ENCODE data around the gene SLC38A2.
A peak's percentile ranks its signal among the peaks of the same experiment; 100 is the strongest.

The SLC38A2 gene

DNA sequence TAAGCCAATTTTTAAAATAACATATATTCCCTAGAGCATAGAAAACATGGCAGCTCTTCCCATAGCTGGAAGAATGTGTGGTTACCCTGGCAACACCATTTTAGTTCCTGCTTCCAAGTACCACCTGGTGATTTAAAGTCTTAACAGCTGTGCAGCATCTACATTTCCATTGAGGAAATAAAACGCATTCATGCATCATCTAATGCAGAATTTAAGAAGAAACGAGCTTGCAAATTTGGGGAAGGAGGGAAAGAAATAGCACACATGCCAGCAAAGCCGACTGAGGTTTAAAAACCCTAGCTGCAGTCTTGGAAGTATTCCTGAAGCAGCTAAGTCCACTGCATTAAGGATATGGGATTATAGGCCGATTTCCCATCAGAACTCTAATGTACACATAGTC, 22.8 kb upstream of the SLC38A2 start:
- no peak for DNase-seq (ENCODE audit: low read depth)

DNA sequence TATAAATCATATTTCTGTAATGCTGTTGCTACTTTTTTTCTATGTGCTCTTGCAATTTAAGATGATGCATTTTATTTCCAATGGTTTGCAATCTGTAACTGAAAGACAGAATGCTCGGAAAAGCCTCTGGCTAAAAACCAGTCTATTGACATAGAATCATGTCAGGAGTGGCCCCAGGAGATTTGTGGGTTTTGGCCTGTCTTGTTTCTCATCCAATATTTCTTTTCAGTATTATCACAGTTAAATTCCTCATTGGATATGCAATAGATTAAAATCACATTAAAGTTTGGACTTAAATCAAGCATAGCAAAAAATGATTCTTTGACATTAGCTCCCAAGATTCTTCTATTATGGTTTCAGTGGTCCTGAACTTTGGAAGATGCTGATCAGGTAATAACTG, 19.1 kb upstream of the SLC38A2 start:
- no peak for DNase-seq (ENCODE audit: low read depth)

DNA sequence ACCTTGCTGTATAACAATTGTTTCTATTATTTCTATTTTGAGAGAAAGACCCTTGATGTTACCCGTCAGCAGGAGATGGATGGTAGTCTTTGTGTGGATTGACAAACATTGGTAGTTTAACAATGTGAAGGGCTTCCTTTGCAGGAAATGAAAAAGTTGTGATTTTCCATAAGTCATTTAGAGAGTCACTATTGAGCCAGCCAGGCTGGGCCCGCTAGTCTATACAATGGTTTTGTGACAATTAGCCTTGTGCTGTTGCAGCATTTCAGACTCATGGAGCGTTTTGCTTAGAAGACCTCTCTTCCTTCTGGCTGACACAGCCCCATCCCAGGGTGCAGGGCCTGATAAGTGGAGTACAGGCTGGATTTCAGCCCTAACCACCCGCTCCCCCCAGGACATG, 18.3 kb upstream of the SLC38A2 start:
- DNase-seq (ENCODE audit: low read depth), result no peak

DNA sequence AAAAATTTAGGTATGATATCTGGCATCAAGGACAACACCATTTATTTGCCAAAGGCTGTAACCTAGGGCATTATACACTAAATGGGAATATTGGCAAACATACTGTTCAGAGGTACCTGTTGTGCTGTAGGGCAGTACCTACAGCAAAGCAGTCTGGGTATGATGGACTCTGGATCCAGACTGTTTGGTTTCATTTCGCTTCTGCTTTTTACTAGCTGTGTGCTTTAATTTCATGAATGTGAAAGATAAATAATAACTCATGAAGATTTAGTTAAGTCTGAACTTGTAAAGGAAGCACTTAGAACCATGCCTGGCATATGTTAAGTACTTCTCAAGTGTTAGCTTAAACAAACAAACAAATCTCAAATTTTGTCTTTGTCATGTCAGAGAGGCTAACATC, 17.7 kb upstream of the SLC38A2 start:
- DNase-seq (ENCODE audit: low read depth), result no peak

DNA sequence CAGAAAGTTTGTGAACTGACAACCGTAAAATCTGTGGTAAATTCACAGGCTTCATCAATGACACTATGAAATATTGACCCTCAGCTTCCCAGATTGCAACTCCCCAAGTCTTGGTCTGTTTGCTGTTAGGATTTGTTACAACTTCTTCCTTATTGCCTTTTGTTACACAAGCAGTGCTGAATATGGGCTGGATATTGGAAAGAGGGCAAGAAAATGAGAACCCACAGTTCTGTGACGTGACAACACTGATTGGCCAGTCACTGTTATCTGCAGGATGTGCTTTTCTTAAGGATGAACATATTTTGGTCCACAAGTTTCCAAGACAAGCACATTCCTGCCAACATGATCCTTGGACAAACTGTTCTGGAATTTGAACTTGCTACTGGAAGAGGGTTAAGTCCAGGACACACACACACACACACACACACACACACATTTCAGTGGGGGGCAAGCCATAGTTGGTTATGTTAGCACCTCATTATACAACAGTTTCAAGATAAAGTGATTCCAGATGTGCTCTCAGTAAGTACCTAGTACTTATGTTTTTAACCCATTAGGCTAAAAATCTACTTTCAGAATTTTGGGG, 16.6 kb upstream of the SLC38A2 start:
- no peak for DNase-seq (ENCODE audit: low read depth)

DNA sequence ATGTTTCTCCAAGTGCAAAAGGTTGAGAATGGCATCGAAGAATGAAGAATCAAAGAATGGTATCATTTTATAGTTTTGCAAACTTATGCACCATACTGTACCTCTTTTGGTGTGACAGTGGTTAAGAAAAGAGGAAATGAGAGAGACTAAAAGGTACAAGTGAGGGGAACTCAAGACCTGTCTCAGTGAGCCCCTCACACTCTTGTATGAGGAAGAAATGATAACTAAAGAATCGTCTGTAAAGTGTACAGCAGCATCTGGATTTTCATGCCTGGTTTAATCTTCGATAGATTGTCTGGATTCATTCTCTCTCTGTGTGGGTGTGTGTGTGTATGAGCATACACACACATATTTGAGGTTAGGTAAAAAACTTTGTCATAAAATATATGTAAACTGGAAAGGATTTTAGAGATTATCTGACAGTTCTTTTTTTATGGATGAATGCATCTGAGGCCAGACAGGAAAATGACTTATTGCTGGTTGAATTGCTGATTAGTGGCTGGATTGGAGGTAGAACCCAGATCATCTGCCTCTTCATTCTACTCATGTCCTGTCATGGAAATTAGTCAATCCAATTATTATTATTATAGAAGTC, 16.0 kb upstream of the SLC38A2 start:
- DNase-seq (ENCODE audit: low read depth), result no peak

DNA sequence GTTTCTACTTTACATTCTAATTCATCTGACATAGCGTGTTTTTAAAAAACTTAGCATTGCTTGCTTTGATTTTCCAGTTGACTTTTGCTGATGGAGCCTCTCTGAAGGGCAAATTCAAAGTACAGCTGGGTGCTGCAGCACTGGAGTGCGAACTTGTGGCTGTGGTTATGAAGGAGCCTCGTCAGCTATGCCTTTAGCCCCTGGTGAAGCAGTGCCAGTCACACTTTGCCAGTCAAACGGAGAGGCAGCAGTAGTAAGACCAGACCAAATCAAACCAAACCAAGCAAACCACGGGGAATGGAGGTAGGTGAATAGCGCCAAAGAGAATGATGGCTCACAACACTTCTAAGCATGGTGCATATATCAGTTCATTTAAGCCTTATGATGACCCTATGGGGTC, 15.1 kb upstream of the SLC38A2 start:
- DNase-seq (ENCODE audit: low read depth), result no peak

DNA sequence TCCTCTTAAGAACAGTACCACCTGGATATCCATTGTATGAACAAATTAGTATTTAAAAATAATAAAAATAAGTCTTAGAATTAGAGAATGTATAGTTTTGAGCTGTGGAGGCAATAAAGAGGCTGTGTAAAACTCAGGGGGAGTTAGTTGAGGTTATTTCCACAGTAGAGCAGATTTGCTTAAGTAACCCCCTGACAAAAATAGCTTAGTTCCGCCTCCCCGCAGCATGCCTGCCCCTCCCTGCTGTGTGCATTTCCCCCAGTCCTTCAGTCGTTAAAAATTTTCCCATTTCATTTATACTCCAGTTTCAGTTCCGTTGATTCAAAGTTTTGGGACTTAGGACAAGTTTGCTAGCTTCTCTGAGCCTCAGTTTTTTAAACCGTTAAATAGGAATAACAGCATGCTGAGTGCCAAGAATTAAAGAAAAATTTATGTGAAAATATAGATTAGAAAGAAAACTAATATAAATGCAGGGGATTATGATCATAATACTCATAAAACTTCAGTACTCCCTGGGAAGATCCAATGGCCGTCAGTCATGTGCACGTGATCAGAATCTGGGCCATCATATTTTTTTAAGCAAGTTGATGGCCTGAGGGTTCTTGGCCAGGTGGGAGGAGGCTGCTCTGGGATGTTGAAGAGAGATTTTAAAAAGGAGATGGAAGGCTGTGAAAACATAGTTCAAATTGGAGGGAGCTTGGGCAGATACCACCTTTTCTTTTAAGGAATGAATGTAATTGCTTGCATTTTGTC, 14.5 kb upstream of the SLC38A2 start:
- DNase-seq (ENCODE audit: low read depth), result no peak

DNA sequence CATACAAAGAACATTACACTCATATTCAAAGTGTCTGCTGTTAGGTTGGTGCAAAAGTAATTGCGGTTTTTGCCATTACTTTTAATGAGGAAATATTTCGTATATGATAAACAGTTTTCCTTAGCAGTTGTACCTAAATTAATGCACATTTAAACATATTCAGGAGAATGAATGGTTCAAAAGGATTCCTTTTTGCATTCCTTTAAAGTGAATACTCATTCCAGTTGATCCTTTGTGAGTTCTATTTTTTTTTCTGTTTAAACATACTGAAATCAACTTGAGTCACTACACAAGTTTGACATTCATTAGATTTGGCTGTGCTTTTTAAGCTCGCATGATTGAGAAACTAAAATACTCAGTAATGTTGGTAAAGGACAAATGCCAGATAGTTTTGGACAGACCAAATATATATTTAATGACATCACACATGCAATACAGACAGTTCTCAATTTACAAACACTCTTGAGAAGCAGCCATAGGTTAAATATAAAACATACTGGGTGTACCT, 13.8 kb upstream of the SLC38A2 start:
- no peak for DNase-seq (ENCODE audit: low read depth)

DNA sequence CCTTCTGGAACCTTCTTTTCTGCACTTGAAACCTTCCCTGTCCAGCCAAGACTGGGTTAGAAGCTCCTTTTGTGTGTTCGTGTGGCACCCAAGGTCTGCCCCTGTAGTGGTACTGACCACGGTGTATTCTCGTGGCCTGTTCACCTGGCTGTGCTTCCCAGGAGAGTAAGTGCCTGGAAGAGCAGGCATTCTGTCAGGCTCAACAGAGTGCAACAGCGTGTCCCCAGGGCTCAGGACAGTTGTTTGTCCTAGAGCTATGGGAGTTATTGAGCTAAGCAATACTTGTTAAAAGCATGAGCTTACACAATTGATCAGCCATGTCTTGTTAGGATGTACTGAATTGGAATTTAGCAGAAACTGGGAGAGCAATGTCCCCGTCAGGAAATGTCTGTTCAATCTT, 12.9 kb upstream of the SLC38A2 start:
- DNase-seq (ENCODE audit: low read depth), result no peak

DNA sequence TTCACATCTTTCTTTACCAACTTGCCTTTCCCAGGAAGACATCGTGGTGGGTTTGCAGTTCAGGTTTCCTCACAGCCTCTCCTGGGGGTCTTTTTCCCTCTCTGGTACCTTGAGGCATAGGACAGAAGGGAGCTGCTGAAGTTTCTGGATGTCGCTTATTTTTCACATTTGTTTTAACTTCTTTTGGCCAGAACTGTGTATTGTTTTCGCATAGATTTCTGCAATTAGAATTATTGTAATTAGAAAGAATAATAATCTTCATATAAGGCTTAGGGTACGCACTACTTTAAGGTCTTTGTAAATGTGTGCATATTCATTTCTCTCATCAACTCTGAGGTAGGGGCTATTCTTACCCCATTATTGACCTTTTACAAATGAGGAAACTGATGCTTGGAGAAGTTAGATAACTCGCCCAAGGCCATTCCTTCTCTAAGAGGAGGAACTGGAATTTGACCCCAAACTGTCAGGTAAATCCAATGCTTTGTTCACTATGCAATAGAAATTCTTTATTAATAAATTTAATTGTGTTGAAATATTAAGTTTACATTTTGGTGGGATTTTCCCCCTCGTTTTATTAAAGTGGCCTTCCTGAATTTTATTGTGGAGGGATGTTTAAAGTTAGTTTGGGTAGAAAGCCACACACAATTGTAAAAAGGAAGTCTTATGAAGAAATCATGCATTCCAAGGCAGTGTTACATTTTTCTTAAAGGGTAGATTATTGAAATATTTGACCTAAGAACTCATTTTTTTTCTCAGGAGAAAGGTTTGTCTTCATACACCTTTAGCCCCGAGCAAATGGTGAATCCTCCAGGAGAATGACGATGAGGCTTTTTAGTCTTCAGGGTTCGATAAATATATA, 12.1 kb upstream of the SLC38A2 start:
- DNase-seq (ENCODE audit: low read depth), result no peak

DNA sequence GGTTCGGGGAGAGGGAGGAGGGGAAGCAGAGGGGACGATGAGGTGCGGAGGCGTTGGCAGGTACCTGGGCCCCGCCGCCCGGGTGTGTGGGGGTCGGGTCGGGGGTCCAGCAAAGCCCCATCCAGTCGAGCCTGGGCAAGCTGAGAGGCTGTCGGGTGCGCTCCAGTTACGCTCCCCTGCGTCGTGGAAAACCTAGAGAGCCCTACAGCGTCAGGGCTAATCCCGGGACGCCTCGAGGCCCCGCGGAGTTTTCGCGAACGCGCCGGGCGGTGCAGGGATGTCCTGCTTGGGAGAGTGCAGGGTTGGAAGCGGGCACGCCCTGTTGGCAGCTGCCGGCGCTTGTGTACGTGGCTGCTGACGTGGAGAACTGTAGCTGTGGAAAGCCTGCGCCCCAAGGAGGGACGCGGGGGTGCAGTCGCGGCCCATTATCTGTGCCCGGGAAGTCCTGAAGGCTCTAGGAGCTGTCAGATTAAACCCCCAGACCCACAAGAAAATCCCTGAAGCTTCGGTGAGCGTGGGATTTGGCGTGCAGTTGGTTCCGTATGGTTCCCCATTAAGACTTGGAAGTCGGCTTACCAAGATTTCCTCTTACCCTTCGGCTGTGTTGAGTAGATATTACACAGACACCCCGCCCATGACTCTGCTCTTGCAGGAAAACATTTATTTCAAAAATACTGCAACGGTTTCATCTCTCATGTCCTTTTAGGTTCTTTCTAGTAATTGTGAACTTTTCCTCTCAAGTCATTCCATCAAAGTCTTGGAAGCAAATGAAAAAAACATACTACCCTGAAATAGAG, 11.3 kb upstream of the SLC38A2 start:
- peak; percentile 54 for DNase-seq (ENCODE audit: low read depth)

DNA sequence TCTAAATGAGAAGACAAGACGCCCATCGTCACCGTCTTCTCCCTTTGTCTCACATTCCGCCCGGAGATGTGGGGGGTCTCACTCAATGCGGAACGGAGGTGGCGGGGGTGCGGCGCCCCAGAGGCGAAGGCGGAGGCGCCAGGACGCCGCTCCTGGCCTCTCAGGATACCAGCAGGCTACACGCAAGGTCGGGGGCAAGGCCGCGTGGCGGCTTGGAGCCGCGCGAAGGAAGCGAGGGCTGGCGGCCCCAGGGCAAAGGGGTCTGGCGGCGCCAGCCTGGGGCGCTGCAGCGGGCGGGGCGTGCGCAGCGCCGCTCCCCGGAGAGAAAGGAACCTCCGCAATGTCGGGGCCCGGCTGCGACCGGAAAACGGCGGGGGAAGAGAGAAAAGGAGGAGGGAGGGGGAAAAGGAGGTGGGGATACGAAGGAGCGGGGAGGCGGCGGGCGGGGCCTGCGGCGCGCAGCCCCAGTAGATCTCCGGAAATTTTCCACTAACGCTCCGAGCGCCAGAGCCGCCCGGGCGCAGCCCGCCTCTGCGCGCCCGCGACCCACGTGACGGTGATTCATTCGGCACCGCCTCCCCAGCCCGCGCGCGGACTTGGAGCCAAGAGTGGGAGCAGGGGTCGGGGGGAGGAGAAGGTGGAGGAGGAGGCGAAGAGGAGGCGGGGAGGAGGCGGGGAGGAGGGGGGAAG, 10.5 kb upstream of the SLC38A2 start:
- DNase-seq (ENCODE audit: low read depth), result peak; percentile 93

DNA sequence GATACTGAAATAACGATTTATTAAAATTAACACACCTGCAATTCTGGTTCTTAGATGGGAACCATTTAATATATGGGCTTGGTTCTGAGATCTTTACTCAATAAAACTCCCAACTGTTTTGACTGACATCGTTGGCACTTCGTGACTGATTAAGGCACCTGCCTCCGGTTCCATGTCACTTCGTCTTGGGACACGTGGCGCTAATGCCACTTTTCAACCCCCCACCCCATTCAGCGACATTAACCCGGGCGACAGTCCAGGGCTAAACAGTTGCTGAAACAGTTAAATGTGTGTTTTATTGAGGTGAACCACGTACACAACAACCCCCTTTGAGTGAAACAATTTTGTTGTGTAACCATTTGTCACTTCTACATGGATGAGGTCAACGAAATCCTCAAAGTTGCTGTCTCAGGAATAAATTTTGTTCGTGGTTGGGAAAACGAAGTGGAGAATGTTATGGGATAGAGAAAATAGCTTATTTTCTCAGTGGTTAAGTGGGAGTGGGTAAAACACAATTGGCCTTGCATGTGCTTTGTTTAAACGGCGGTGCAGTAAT, 9.9 kb upstream of the SLC38A2 start:
- no peak for DNase-seq (ENCODE audit: low read depth)

DNA sequence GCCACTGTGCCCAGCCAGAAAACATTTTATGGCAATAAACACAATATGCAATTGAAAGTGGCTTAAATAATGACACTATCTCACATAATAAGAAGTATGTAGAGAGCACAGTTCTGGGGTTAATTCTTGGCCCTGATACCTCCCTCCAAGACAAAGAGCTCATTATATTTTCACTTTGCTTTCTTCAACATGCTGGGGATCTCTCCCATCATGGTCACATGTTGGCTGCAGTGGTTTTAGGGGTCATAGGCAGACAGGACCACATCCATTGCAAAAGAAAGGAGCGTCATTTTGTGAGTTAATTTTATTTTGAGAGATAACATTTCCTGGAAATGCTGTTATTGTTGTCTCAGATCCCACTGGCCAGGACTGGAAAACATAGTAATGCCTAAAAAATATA, 8.3 kb upstream of the SLC38A2 start:
- DNase-seq (ENCODE audit: low read depth), result no peak

DNA sequence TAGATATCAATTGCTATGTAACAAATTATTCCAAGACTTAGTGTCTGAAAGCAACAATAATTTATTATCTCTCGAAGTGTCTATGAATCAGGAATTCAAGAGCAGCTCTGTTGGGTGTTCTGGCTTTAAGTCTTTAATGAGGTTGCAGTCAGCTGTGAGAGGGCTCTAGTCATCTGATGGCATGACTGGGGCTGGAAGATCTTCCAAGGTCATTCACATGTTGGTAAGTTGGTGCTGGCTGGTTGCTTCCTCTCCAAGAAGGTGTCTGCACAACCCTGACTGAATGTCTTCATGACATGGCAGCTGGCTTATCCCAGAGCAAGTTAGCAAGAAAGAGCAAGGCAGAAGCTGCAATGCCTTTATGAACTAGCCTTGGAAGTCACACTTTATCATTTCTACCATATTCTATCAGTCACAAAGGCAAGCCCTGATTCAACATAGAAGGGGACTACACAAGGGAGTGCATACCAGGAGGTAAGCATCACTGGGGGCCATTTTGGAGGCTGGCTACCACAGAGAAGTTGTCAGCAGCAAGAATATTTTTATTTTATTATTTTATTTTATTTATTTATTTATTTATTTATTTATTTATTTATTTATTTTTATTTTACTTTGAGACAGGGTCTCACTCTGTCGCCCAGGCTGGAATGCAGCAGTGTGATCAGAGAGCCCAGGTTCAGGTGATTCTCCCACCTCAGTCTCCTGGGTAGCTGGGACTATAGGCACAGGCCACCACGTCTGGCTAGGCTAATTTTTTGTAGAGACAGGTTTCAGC, 7.6 kb upstream of the SLC38A2 start:
- DNase-seq (ENCODE audit: low read depth), result no peak

DNA sequence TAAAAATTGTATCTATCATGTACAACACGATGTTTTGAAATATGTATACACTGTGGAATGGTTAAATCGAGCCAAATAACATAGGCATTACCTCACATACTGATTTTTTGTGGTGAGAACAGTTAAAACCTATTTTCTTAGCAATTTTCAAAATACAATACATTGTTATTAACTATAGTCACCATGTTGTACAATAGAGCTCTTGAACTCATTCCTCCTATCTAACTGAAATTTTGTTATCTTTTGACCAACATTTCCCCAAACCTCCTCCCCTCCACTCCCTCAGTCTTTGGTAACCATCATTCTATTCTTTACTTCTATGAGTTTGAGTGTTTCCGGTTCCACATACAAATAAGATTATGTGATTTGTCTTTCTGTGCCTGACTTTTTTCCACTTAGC, 6.8 kb upstream of the SLC38A2 start:
- DNase-seq (ENCODE audit: low read depth), result no peak

DNA sequence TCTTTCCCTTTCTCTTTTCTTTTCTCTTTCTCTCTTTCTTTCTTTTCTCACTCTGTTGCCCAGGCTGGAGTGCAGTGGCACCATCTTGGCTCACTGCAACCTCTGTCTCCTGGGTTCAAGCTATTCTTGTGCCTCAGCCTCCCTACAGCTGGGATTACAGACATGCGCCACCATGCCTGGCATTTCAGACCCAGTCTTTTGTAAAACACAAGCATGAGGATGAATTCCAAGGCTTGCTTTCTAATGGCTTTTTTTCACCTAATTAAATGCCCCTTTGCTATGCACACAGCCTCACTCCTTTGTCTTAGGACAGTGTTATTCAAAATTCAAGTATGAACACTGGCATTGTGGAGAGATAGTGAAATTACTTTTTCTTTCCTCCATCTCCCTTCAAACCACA, 6.0 kb upstream of the SLC38A2 start:
- DNase-seq (ENCODE audit: low read depth), result no peak

DNA sequence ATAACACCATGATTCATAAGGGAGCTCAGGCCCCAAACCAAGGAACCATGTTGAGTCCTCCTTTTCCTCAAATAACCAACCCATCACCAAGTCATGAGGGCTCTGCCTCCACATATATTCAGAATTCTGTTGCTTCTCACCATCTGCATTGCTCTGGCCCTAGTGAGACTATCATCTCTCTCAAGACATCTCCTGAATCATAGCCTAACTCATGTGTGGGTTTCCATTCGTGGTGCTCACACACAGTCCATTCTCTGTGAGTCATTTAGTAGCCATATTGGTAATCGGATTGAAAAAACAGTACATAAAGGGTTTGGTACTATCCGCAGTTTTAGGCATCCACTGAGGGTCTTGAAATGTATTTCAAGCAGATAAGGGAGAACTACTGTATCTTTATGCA, 5.1 kb upstream of the SLC38A2 start:
- no peak for DNase-seq (ENCODE audit: low read depth)

DNA sequence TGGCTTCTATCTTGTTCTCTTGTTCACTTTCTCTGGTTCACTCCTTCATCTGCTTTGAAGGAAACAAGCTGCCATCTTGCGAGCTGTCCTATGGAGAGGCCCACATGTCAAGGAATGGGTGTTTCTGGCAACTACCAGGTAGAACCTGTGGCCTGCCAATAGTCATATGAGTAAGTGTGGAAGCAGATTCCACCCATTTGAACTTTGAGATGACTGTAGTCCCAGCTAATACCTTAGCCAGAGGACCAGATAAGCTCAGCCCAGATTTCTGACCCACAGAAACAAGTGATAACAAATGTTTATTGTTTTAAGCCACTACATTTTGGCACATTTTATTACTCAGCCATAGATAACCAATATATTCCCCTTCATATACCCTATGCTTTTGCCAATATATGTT, 4.0 kb upstream of the SLC38A2 start:
- DNase-seq (ENCODE audit: low read depth), result no peak
